WTC11 (cell line): ENCODE results near the gene TSR2.

Source experiments
- CREB1 ChIP-seq: sonication (generic); formaldehyde crosslinking; IDR thresholded peaks from 2 replicates; pipeline ENCODE4 v1.8.0; 2023; ENCODE audit warnings: mild to moderate bottlenecking, missing genetic modification reagents
- ELF4 ChIP-seq: sonication (generic); formaldehyde crosslinking; IDR thresholded peaks from 2 replicates; pipeline ENCODE4 v1.8.1; 2022; ENCODE audit warnings: low read depth, mild to moderate bottlenecking, moderate library complexity, missing genetic modification reagents
- ESRRA ChIP-seq: sonication (generic); formaldehyde crosslinking; IDR thresholded peaks from 2 replicates; pipeline ENCODE4 v1.8.1; 2022; ENCODE audit warnings: mild to moderate bottlenecking, missing genetic modification reagents, borderline replicate concordance
- JUN ChIP-seq: sonication (generic); formaldehyde crosslinking; IDR thresholded peaks from 2 replicates; pipeline ENCODE4 v1.8.0; 2023; ENCODE audit warnings: mild to moderate bottlenecking, missing genetic modification reagents
- NFYB ChIP-seq: sonication (generic); formaldehyde crosslinking; conservative IDR thresholded peaks from 2 replicates; pipeline ENCODE4 v1.8.0; 2022; ENCODE audit warnings: low read depth, missing genetic modification reagents
- NR2C2 ChIP-seq: sonication (generic); formaldehyde crosslinking; IDR thresholded peaks from 2 replicates; pipeline ENCODE4 v1.8.0; 2022; ENCODE audit warnings: mild to moderate bottlenecking, missing genetic modification reagents
- TF ChIP-seq, protein P1 (sequence below): sonication (generic); formaldehyde crosslinking; IDR thresholded peaks from 2 replicates; pipeline ENCODE4 v1.8.1; 2022; ENCODE audit warnings: low read depth, mild to moderate bottlenecking, moderate library complexity, missing genetic modification reagents, borderline replicate concordance
- TF ChIP-seq, protein P2 (sequence below): fragments of 200-600 bp; IDR thresholded peaks from 2 replicates; pipeline ENCODE4 v1.8.0; 2022; ENCODE audit warnings: antibody characterized with exemption

DNA sequence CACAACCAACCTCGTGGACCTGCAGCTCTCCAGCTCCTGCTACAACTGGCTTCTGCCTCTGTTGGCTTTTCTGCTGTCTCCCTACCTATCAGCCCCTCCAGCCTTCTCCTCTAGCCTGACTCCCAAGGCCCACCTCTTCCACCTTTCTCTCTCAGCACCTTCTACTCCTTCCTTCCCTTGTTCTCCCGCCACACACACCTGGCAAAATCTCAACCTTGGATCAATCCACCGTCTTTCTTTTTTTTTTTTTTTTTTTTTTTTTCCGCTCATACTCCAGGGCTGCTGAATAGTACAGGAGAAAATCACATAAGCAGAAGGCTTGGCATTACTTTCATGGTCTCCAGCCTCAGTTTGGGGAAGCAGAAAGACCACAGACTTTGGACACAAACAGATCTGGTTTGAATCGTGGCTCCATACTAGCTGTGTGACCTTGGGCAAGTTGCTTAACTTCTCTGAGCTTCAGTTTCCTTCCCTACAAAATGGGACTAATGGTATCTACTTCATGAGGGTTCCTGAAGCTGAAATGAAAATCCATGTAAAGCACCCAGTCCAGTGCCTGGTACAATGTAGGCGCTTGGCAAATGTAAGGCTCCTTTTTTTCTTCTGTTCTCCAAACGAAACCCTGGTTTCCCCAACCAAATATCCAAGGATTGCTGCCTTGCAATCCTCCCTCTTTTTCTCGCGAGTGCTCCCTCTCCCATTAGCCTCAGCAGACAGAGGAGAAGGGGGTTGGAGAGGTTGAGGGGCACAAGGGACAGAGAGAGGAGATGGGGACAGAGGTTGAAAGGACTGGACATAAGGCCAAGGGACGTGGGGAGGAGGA, 54.2 kb downstream of the TSR2 start:
- TF ChIP-seq, protein P1, sequence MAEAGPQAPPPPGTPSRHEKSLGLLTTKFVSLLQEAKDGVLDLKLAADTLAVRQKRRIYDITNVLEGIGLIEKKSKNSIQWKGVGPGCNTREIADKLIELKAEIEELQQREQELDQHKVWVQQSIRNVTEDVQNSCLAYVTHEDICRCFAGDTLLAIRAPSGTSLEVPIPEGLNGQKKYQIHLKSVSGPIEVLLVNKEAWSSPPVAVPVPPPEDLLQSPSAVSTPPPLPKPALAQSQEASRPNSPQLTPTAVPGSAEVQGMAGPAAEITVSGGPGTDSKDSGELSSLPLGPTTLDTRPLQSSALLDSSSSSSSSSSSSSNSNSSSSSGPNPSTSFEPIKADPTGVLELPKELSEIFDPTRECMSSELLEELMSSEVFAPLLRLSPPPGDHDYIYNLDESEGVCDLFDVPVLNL = no peak
- TF ChIP-seq, protein P2, sequence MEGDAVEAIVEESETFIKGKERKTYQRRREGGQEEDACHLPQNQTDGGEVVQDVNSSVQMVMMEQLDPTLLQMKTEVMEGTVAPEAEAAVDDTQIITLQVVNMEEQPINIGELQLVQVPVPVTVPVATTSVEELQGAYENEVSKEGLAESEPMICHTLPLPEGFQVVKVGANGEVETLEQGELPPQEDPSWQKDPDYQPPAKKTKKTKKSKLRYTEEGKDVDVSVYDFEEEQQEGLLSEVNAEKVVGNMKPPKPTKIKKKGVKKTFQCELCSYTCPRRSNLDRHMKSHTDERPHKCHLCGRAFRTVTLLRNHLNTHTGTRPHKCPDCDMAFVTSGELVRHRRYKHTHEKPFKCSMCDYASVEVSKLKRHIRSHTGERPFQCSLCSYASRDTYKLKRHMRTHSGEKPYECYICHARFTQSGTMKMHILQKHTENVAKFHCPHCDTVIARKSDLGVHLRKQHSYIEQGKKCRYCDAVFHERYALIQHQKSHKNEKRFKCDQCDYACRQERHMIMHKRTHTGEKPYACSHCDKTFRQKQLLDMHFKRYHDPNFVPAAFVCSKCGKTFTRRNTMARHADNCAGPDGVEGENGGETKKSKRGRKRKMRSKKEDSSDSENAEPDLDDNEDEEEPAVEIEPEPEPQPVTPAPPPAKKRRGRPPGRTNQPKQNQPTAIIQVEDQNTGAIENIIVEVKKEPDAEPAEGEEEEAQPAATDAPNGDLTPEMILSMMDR = no peak
- TF ChIP-seq NR2C2 (CRISPR knock-in tag) (no peak), ESRRA (CRISPR knock-in tag) (no peak), ELF4 (CRISPR knock-in tag) (no peak), JUN (no peak), CREB1 (no peak), NFYB (CRISPR knock-in tag) (no peak)
